SK-N-SH (cell line): ENCODE results near the gene MB.

Experiments
- CTCF ChIP-seq: fragments of 200-600 bp; sonication (generic); IDR thresholded peaks from 2 replicates; pipeline ENCODE4 v1.6.1; 2017; ENCODE audit warnings: antibody characterized with exemption, mild to moderate bottlenecking, moderate library complexity
- ELF1 ChIP-seq: IDR thresholded peaks from 2 replicates; pipeline ENCODE4 v1.4.0; 2012
- EZH2phosphoT487 ChIP-seq: fragments of 200-600 bp; sonication (generic); IDR thresholded peaks from 2 replicates; pipeline ENCODE4 v1.6.1; 2017; ENCODE audit warnings: low read depth, mixed run types, mild to moderate bottlenecking, antibody characterized with exemption, moderate library complexity, borderline replicate concordance
- FOSL2 ChIP-seq: IDR thresholded peaks from 2 replicates; pipeline ENCODE4 v1.4.0; 2012; ENCODE audit warnings: low read depth, mild to moderate bottlenecking, moderate library complexity, borderline replicate concordance
- FOXJ3 ChIP-seq: sonication (generic); formaldehyde crosslinking; IDR thresholded peaks from 2 replicates; pipeline ENCODE4 v1.5.1; 2020; ENCODE audit warnings: mild to moderate bottlenecking, missing genetic modification reagents
- JUND ChIP-seq: IDR thresholded peaks from 2 replicates; pipeline ENCODE4 v1.4.0; 2012
- MAX ChIP-seq: IDR thresholded peaks from 2 replicates; pipeline ENCODE4 v1.4.0; 2012; ENCODE audit warnings: low read depth
- POLR2AphosphoS5 ChIP-seq: IDR thresholded peaks from 2 replicates; pipeline ENCODE4 v1.6.1; 2012; ENCODE audit warnings: low read depth, low read length
- REST ChIP-seq: IDR thresholded peaks from 2 replicates; pipeline ENCODE4 v1.6.1; 2012; ENCODE audit warnings: mild to moderate bottlenecking, low read depth, low read length, moderate library complexity
- RFX5 ChIP-seq: IDR thresholded peaks from 2 replicates; pipeline ENCODE4 v1.6.1; 2012; ENCODE audit warnings: mild to moderate bottlenecking, improper control_type of control experiment, low read length
- SIN3A ChIP-seq: IDR thresholded peaks from 2 replicates; pipeline ENCODE4 v1.6.1; 2012; ENCODE audit warnings: low read depth, mild to moderate bottlenecking, low read length, moderate library complexity, borderline replicate concordance

- TF ChIP-seq CTCF: no peak
- TF ChIP-seq RFX5: no peak
- TF ChIP-seq SIN3A: no peak
- no peak for TF ChIP-seq JUND
- TF ChIP-seq ELF1: no peak
- TF ChIP-seq MAX: no peak
- TF ChIP-seq EZH2phosphoT487: no peak
- TF ChIP-seq FOXJ3 (CRISPR knock-in tag): no peak
- no peak for TF ChIP-seq POLR2AphosphoS5
- TF ChIP-seq FOSL2: no peak
- no peak for TF ChIP-seq REST
These were observed at the start of gene MB for GRCh38 chr22:35617137-35617755.
